ENCODE data around the gene ATP6V0A4.
"Not testable (repeated sequence)": the region's sequence is repeated elsewhere in the genome, so short reads cannot be mapped to it uniquely, and the experiment has no call there.

The ATP6V0A4 gene

DNA sequence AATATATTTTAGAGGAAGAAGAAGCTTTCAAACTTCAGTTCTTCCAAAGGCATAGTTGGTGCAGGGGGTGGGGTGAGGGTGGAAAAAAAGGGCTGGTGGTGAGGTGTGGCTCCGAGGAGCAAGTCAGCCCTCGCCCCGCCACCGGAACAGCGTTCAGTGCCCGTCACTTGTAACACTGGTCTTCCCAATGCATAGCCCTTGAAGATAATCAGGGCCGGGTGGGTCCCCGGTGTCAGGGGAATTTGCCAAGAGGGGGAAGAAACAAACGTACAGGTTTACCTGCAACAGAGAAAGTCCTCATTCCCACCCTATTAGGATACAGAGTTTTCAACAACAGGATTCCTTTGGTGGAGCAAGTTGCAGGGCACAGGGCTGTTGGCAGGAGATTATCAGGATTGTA, 98.3 kb downstream of the ATP6V0A4 start:
- H3K36me3 ChIP-seq, result no peaks in the 10 kb centered on the region
- no peak overlapping the region for H3K27ac ChIP-seq
- H3K4me3 ChIP-seq (ENCODE audit: low read depth in 1 of 2, low read length in 1 of 2), result no peak overlapping the region
- H3K27me3 ChIP-seq, result no peaks in the 10 kb centered on the region
- no peaks in the 10 kb centered on the region for H3K9me3 ChIP-seq
- peaks cover 0 to 4% of the 10 kb centered on the region in 2 experiments for H3K4me1 ChIP-seq (ENCODE audit: control insufficient read depth in 1 of 2, insufficient read depth in 1 of 2, low read depth in 1 of 2, low read length in 1 of 2)
- TF ChIP-seq, protein P1, sequence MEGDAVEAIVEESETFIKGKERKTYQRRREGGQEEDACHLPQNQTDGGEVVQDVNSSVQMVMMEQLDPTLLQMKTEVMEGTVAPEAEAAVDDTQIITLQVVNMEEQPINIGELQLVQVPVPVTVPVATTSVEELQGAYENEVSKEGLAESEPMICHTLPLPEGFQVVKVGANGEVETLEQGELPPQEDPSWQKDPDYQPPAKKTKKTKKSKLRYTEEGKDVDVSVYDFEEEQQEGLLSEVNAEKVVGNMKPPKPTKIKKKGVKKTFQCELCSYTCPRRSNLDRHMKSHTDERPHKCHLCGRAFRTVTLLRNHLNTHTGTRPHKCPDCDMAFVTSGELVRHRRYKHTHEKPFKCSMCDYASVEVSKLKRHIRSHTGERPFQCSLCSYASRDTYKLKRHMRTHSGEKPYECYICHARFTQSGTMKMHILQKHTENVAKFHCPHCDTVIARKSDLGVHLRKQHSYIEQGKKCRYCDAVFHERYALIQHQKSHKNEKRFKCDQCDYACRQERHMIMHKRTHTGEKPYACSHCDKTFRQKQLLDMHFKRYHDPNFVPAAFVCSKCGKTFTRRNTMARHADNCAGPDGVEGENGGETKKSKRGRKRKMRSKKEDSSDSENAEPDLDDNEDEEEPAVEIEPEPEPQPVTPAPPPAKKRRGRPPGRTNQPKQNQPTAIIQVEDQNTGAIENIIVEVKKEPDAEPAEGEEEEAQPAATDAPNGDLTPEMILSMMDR (IDR thresholded peaks at IDR 0.05), result no peak

DNA sequence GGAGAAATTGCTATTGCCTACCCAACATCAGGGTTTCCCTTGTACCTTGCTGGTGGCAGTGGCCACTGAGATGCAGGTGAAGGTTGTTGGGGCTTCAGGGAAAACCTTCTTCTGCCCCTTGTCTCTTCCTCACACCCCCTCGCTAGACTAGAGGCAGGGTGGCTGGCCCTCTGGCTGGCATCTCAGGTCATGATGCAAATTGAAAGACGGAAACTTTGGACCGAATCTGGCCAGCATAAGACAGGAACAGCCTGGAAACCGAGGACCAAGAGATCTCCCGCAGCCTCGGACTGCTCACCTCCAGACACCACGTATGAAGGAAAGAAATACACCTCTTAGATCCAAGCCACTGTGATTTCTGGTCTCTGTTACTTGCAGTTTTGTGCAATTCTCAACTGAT, 99.7 kb downstream of the ATP6V0A4 start:
- no peak overlapping the region for H3K27ac ChIP-seq
- TF ChIP-seq, protein P1 (IDR thresholded peaks at IDR 0.05), result no peak
- H3K4me1 ChIP-seq (ENCODE audit: control insufficient read depth in 1 of 2, insufficient read depth in 1 of 2, low read depth in 1 of 2, low read length in 1 of 2), result peaks cover 0 to 4% of the 10 kb centered on the region in 2 experiments

DNA sequence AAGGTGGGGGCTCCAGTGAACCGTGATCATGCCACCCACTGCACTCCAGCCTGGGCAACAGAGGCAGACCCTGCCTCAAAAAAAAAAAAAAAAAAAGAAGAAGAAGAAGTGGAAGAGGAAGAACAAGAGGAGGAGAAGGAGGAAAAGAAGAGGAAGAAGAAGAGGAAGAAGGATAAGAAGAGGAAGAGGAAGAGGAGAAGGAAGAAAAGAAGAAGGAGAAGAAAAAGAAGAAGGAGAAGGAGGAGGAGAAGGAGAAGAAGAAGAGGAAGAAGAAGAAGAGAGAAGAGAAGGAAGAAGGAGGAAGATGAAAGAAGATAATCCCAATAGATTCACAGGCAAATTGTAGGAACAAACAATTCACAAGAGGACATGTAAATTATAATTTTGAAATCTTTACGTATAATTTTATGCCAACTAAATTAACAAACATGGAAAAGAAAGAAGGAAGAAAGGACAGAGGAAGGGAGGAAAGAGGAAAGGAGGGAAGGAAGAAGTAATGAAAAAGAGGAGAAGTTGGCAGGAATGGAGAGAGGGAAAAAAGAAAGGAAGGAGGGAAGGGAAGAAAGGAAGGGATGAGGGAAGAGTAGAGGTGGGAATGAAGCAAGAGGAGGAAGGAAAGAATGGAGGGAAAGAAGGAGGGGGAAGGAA, 100.3 kb downstream of the ATP6V0A4 start:
- Histone ChIP-seq H3K27ac (no peak overlapping the region), H3K4me1 (ENCODE audit: control insufficient read depth in 1 of 2, insufficient read depth in 1 of 2, low read depth in 1 of 2, low read length in 1 of 2) (peaks cover 0 to 4% of the 10 kb centered on the region in 2 experiments), H3K27me3 (no peaks in the 10 kb centered on the region), H3K4me3 (ENCODE audit: low read depth in 1 of 2, low read length in 1 of 2) (no peak overlapping the region), H3K9me3 (no peaks in the 10 kb centered on the region), H3K36me3 (no peaks in the 10 kb centered on the region)
- TF ChIP-seq, protein P1 (IDR thresholded peaks at IDR 0.05), result no peak

More for the DNA sequence above, 99.7 kb downstream of the ATP6V0A4 start:
- no peaks in the 10 kb centered on the region for H3K9me3 ChIP-seq
- H3K36me3 ChIP-seq, result no peaks in the 10 kb centered on the region
- no peak overlapping the region for H3K4me3 ChIP-seq (ENCODE audit: low read depth in 1 of 2, low read length in 1 of 2)
- H3K27me3 ChIP-seq, result no peaks in the 10 kb centered on the region

DNA sequence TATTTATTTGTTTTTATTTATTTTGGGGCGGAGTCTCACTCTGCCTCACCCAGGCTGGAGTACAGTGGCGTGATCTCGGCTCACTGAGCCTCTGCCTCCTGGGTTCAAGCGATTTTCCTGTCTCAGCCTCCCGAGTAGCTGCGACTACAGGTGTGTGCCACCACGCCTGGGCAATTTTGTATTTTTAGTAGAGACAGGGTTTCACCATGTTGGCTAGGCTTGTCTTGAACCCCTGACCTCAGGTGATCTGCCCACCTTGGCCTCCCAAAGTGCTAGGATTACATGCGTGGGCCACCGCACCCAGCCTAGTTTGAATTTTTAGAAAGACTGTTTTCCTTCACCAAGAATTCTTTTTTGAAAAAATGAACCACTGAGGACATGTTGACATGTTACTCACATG, 102.2 kb downstream of the ATP6V0A4 start:
- H3K4me1 ChIP-seq (ENCODE audit: control insufficient read depth in 1 of 2, insufficient read depth in 1 of 2, low read depth in 1 of 2, low read length in 1 of 2); H3K27me3 ChIP-seq; H3K36me3 ChIP-seq; H3K4me3 ChIP-seq (ENCODE audit: low read depth in 1 of 2, low read length in 1 of 2); H3K27ac ChIP-seq; H3K9me3 ChIP-seq: not testable (repeated sequence)

DNA sequence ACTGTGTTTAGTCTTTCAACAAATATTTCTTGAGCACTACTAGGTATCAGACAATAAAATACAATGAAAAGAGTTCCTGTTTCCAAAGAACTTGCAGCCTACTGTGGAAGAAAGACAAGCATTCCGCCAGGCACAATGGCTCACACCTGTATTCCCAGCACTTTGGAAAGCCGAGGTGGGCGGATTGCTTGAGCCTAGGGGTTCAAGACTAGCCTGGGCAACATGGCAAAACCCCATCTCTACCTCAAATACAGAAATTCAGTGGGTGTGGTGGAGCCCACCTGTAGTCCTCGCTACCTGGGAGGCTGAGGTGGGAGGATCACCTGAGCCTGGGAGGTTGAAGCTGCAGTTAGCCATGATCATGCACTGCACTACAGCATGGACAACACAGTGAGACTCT, 102.9 kb downstream of the ATP6V0A4 start:
- Histone ChIP-seq H3K9me3 (no peaks in the 10 kb centered on the region), H3K4me3 (ENCODE audit: low read depth in 1 of 2, low read length in 1 of 2) (no peak overlapping the region), H3K36me3 (no peaks in the 10 kb centered on the region), H3K27ac (no peak overlapping the region), H3K4me1 (ENCODE audit: control insufficient read depth in 1 of 2, insufficient read depth in 1 of 2, low read depth in 1 of 2, low read length in 1 of 2) (no peaks in the 10 kb centered on the region), H3K27me3 (no peaks in the 10 kb centered on the region)
- TF ChIP-seq, protein P1 (IDR thresholded peaks at IDR 0.05), result no peak

DNA sequence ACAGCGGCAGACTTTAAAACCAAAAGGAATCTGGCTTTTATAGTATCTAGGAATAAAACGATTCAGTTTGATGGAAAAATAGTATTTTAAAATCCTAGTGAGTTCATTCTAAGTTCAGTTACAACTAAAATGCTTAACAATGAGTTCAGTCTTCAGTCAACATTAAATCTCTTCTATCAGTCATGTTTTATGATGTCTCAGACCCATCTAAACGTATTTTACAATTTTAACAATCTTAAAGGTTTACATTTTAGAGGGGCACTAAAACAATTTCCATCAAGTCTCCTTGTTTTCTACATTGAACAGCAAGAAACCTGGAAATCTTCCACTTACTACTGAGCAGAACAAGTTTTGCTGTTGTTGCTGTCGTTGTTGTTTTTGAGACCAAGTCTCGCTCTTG, 106.8 kb downstream of the ATP6V0A4 start:
- Histone ChIP-seq H3K27ac (no peak overlapping the region), H3K4me3 (ENCODE audit: low read depth in 1 of 2, low read length in 1 of 2) (no peak overlapping the region), H3K4me1 (ENCODE audit: control insufficient read depth in 1 of 2, insufficient read depth in 1 of 2, low read depth in 1 of 2, low read length in 1 of 2) (no peaks in the 10 kb centered on the region), H3K27me3 (no peaks in the 10 kb centered on the region), H3K9me3 (no peaks in the 10 kb centered on the region), H3K36me3 (no peaks in the 10 kb centered on the region)
- TF ChIP-seq, protein P1 (IDR thresholded peaks at IDR 0.05), result no peak

Measured in neutrophil (primary cell).